Adipocyte (in vitro differentiated cells): ENCODE measurements around the gene DPYSL3.

Source experiments
- DNase-seq: peaks from one replicate; pipeline ENCODE4 v3.0.0-alpha.2; 2015; ENCODE audit warnings: low read depth
- H3K27me3 ChIP-seq: replicated peaks from 2 replicates; pipeline ENCODE4 v1.7.0; 2013; ENCODE audit warnings: mild to moderate bottlenecking, low read length, moderate library complexity; ENCODE audit not compliant: control insufficient read depth, insufficient read depth
- H3K36me3 ChIP-seq: 2 replicates; pipeline ENCODE4 v1.7.0; 2013; ENCODE audit warnings: low read length, mild to moderate bottlenecking, moderate library complexity; ENCODE audit not compliant: control insufficient read depth, insufficient read depth, severe bottlenecking
- H3K4me1 ChIP-seq: 2 replicates; pipeline ENCODE4 v1.7.0; 2013; ENCODE audit warnings: mild to moderate bottlenecking, low read length, moderate library complexity; ENCODE audit not compliant: control insufficient read depth, insufficient read depth
- H3K4me3 ChIP-seq: 2 replicates; pipeline ENCODE4 v1.7.0; 2013; ENCODE audit warnings: mild to moderate bottlenecking, low read length, moderate library complexity
- H3K9ac ChIP-seq: 2 replicates; pipeline ENCODE4 v1.7.0; 2013; ENCODE audit warnings: mild to moderate bottlenecking, low read length, moderate library complexity
- H3K9me3 ChIP-seq: 2 replicates; pipeline ENCODE4 v1.7.0; 2013; ENCODE audit warnings: mild to moderate bottlenecking, low read length, moderate library complexity; ENCODE audit not compliant: control insufficient read depth

Gene DPYSL3

GRCh38 chr5:147538236-147538635, 28.4 kb upstream of the DPYSL3 start:
- H3K4me1 ChIP-seq: peaks cover 19% of the 10 kb centered on the region
- no peak for DNase-seq

DNA sequence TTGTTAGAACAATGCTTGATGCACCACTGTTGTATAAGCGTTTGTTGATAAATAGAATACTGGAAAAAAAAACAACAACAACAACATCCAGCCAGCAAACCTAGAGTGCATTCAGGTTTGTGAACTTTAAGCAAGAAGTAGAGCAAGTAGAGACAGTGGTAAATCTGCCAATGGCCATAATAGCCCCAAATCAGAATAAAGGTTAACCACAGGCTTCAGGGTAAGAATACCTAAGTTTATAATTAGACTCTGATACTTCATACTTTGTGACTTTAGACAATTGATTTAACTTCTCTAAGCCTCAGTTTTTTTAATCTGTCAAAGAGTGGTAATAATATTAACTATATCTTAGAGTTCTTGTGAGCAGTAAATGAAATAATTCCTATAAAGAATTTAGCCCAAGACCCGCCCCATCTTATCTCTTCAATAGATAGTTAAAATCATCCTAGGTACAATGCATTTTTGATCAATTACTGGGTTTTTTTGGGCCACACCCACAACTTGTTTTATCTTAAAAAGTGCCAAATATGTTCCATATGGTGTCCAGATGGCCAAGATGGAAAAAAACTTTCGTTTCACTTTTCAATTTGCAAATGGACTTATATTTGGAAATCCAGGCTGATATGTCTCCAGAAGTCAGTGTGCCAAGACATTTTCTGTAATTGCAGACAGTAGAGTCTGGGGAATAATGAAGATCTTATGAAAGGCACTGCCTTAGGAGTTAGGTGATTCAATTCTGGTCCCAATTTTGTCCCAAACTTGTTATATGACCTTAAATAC, 24.5 kb upstream of the DPYSL3 start:
- no peaks in the 10 kb centered on the region for H3K27me3 ChIP-seq
- no peaks in the 10 kb centered on the region for H3K36me3 ChIP-seq
- no peak overlapping the region for H3K9ac ChIP-seq
- H3K4me3 ChIP-seq: peak overlapping the region; percentile 16
- H3K9me3 ChIP-seq: no peaks in the 10 kb centered on the region
- peaks cover 25% of the 10 kb centered on the region for H3K4me1 ChIP-seq
- DNase-seq: peak; percentile 81

More at GRCh38 chr5:147538236-147538635, 28.4 kb upstream of the DPYSL3 start:
- H3K27me3 ChIP-seq: no peaks in the 10 kb centered on the region
- H3K36me3 ChIP-seq: no peaks in the 10 kb centered on the region
- no peak overlapping the region for H3K4me3 ChIP-seq
- H3K9ac ChIP-seq: no peak overlapping the region
- H3K9me3 ChIP-seq: no peaks in the 10 kb centered on the region

- no peak overlapping the region for H3K4me3 ChIP-seq
- H3K9ac ChIP-seq: no peak overlapping the region
- no peak for DNase-seq
- H3K36me3 ChIP-seq: no peaks in the 10 kb centered on the region
- peaks cover 25% of the 10 kb centered on the region for H3K4me1 ChIP-seq
- no peaks in the 10 kb centered on the region for H3K27me3 ChIP-seq
- H3K9me3 ChIP-seq: no peaks in the 10 kb centered on the region
Measured at GRCh38 chr5:147532156-147532555, 22.3 kb upstream of the DPYSL3 start.

GRCh38 chr5:147530530-147531389, 20.9 kb upstream of the DPYSL3 start:
- Histone ChIP-seq H3K36me3 (no peaks in the 10 kb centered on the region), H3K9me3 (no peaks in the 10 kb centered on the region), H3K9ac (no peak overlapping the region), H3K4me1 (peaks cover 23% of the 10 kb centered on the region), H3K27me3 (no peaks in the 10 kb centered on the region), H3K4me3 (no peak overlapping the region)
- peak; percentile 93 for DNase-seq

DNA sequence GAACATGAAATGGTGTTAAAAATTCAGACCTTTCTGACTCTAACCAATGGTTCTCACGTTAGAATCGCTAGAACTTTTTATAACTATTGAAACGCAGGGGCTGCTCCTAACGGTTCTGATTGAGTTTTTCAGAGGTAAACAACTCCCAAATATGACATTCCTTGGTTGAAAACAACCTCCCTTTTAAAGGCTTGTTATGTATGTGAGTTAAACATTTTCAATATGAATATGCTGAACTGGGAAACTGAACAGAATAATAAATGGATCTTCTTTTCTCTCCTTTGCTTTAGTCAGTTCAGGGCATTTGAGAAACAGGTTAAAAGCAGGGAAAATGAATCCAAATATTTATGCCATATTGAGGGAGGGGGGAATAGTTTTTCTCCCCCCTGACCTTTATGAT, 13.2 kb upstream of the DPYSL3 start:
- Histone ChIP-seq H3K4me1 (no peaks in the 10 kb centered on the region), H3K9ac (no peak overlapping the region), H3K36me3 (no peaks in the 10 kb centered on the region), H3K4me3 (no peak overlapping the region), H3K27me3 (no peaks in the 10 kb centered on the region), H3K9me3 (no peaks in the 10 kb centered on the region)
- no peak for DNase-seq

DNA sequence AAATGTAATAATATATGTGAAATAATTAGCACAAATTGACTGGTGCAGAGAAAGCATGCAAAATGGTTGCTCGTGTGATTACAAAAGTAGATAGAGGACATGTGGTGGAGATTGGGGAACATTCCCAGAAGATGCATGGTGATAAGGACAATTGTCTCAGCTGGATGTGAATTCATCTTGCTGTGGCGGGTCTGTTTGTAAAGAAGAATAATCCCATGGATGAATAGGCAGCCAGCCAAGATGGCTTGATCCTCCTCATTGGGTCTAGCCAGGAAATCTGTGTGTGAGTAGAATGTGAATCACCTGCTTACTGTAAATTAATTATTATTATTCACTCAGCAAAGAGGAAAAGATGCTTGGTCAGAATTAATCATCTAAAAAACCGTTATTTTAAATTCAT, 12.6 kb upstream of the DPYSL3 start:
- Histone ChIP-seq H3K9me3 (no peaks in the 10 kb centered on the region), H3K4me1 (no peaks in the 10 kb centered on the region), H3K27me3 (no peaks in the 10 kb centered on the region), H3K9ac (no peak overlapping the region), H3K36me3 (no peaks in the 10 kb centered on the region), H3K4me3 (no peak overlapping the region)
- DNase-seq: no peak

- no peak for DNase-seq
- no peaks in the 10 kb centered on the region for H3K9me3 ChIP-seq
- H3K4me1 ChIP-seq: no peaks in the 10 kb centered on the region
- no peaks in the 10 kb centered on the region for H3K27me3 ChIP-seq
- H3K9ac ChIP-seq: no peak overlapping the region
- no peak overlapping the region for H3K4me3 ChIP-seq
- H3K36me3 ChIP-seq: no peaks in the 10 kb centered on the region
Measured at GRCh38 chr5:147520450-147520849, 10.6 kb upstream of the DPYSL3 start.

- Histone ChIP-seq H3K9me3 (no peaks in the 10 kb centered on the region), H3K27me3 (no peaks in the 10 kb centered on the region), H3K4me1 (no peaks in the 10 kb centered on the region), H3K4me3 (no peak overlapping the region), H3K9ac (no peak overlapping the region), H3K36me3 (no peaks in the 10 kb centered on the region)
- DNase-seq: no peak
Measured at GRCh38 chr5:147519380-147519779, 9.5 kb upstream of the DPYSL3 start.

DNA sequence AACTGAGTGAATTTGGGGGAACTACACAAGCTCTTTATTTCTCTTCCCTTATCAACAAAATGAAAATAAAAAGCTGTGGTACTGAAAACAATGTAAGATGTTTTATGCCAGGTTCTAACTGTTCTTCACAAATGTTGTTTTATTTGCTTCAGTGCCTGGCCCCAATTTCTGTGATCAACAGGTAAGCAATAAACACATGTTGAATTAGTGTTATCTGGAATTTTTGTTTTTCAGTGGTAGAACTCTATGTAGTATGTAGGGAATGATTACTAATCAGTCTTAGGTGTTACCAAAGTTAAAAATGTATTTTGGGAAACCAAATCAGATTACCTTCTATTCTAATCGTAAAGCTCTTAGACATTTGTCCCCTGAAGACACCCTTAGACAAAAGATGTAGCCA, 7.5 kb upstream of the DPYSL3 start:
- no peaks in the 10 kb centered on the region for H3K27me3 ChIP-seq
- no peaks in the 10 kb centered on the region for H3K4me1 ChIP-seq
- H3K36me3 ChIP-seq: no peaks in the 10 kb centered on the region
- H3K9ac ChIP-seq: no peak overlapping the region
- no peak overlapping the region for H3K4me3 ChIP-seq
- no peaks in the 10 kb centered on the region for H3K9me3 ChIP-seq
- no peak for DNase-seq

- Histone ChIP-seq H3K4me1 (peaks cover 4% of the 10 kb centered on the region), H3K9me3 (no peaks in the 10 kb centered on the region), H3K9ac (no peak overlapping the region), H3K4me3 (no peak overlapping the region), H3K36me3 (no peaks in the 10 kb centered on the region), H3K27me3 (peaks cover 6% of the 10 kb centered on the region)
- no peak for DNase-seq
Measured at GRCh38 chr5:147515269-147515668, 5.4 kb upstream of the DPYSL3 start.

- Histone ChIP-seq H3K27me3 (peaks cover 7% of the 10 kb centered on the region), H3K4me1 (peaks cover 17% of the 10 kb centered on the region), H3K9ac (no peak overlapping the region), H3K4me3 (no peak overlapping the region), H3K36me3 (no peaks in the 10 kb centered on the region), H3K9me3 (no peaks in the 10 kb centered on the region)
- no peak for DNase-seq
Measured at GRCh38 chr5:147512659-147513379, 3.0 kb upstream of the DPYSL3 start.
